H1 (cell line): Measurements from ENCODE around the gene PCNX1. TPM values are rescaled to one million over a fixed set of nuclear protein-coding genes. Genes with fewer than 3 reads are reported as not detected.

Experiments used
- CTCF ChIA-PET: fragments of 300-600 bp; sonication (Branson Sonifier 250); formaldehyde crosslinking; loops from one replicate; lab custom pipeline; 2021; ENCODE audit not compliant: partially characterized antibody; lab: Charles Lee
- POLR2A ChIA-PET: fragments of 300-600 bp; sonication (Branson Sonifier 250); formaldehyde crosslinking; loops from one replicate; lab custom pipeline; 2021; ENCODE audit warnings: inconsistent platforms; ENCODE audit not compliant: partially characterized antibody; lab: Charles Lee
- DNase-seq, 2 experiments: peaks; one replicate each; pipeline versions ENCODE4 v3.0.0 to v3.0.0-alpha.2; 2010 to 2022; ENCODE audit warnings: low spot score in 2 of 2, low read depth in 1 of 2, mixed read lengths in 1 of 2
- FAIRE-seq: peaks from 2 replicates; lab custom pipeline; 2011; peaks lifted over from hg19 to GRCh38; lab: Jason Lieb, UNC
- H2AFZ ChIP-seq: 2 replicates; pipeline ENCODE4 v1.8.1; 2012; ENCODE audit warnings: low read length, inconsistent platforms
- H2AK5ac ChIP-seq: 2 replicates; pipeline ENCODE4 v1.6.1; 2013; ENCODE audit warnings: low read depth, low read length
- H2BK120ac ChIP-seq: replicated peaks from 2 replicates; pipeline ENCODE3; 2013; ENCODE audit warnings: low read depth, low read length, inconsistent platforms
- H2BK12ac ChIP-seq: 2 replicates; pipeline ENCODE4 v1.6.1; 2013; ENCODE audit warnings: low read depth, low read length
- H2BK15ac ChIP-seq: 2 replicates; pipeline ENCODE4 v1.6.1; 2013; ENCODE audit warnings: low read length
- H2BK20ac ChIP-seq: 2 replicates; pipeline ENCODE4 v1.6.1; 2013; ENCODE audit warnings: low read length
- H2BK5ac ChIP-seq: 2 replicates; pipeline ENCODE4 v1.6.1; 2013; ENCODE audit warnings: low read depth, low read length
- H3K14ac ChIP-seq: 2 replicates; pipeline ENCODE4 v1.6.1; 2013; ENCODE audit warnings: inconsistent platforms; ENCODE audit not compliant: insufficient read length
- H3K18ac ChIP-seq: 2 replicates; pipeline ENCODE4 v1.6.1; 2013; ENCODE audit warnings: low read length; ENCODE audit errors: extremely low read depth
- H3K23ac ChIP-seq: 2 replicates; pipeline ENCODE4 v1.6.1; 2013; ENCODE audit warnings: inconsistent platforms; ENCODE audit not compliant: insufficient read length
- H3K23me2 ChIP-seq: 2 replicates; pipeline ENCODE4 v1.6.1; 2013; ENCODE audit warnings: low read depth, low read length
- H3K27ac ChIP-seq: 2 replicates; pipeline ENCODE4 v1.6.1; 2011; ENCODE audit warnings: low read depth, low read length, inconsistent platforms
- H3K27me3 ChIP-seq, 4 experiments: replicated peaks in 1 of 4; 1 replicate in 1 of 4; 2 replicates in 3 of 4; pipeline versions ENCODE4 v1.6.1 to v1.8.1; 2011 to 2013; ENCODE audit warnings: low read length in 3 of 4, mild to moderate bottlenecking in 3 of 4, inconsistent platforms in 2 of 4, mixed read lengths in 2 of 4, moderate library complexity in 1 of 4; ENCODE audit not compliant: control insufficient read depth in 3 of 4, insufficient read depth in 3 of 4; ENCODE audit errors: extremely low read depth in 1 of 4
- H3K36me3 ChIP-seq, 4 experiments: 2 replicates each; pipeline versions ENCODE4 v1.6.1 to v1.8.1; 2011 to 2013; ENCODE audit warnings: mild to moderate bottlenecking in 4 of 4, low read length in 3 of 4, moderate library complexity in 2 of 4, control low read depth in 1 of 4, inconsistent platforms in 1 of 4; ENCODE audit not compliant: insufficient read depth in 4 of 4, control insufficient read depth in 2 of 4
- H3K4ac ChIP-seq: replicated peaks from 2 replicates; pipeline ENCODE3; 2013; ENCODE audit warnings: low read length, low read depth, mixed read lengths, inconsistent platforms; ENCODE audit not compliant: insufficient read length
- H3K4me1 ChIP-seq, 4 experiments: replicated peaks in 1 of 4; 1 replicate in 1 of 4; 2 replicates in 3 of 4; pipeline versions ENCODE4 v1.6.1 to v1.8.1; 2011 to 2013; ENCODE audit warnings: low read length in 3 of 4, inconsistent platforms in 2 of 4, mixed read lengths in 1 of 4; ENCODE audit not compliant: insufficient read depth in 4 of 4, control insufficient read depth in 3 of 4
- H3K4me2 ChIP-seq, 2 experiments: 2 replicates each; pipeline versions ENCODE4 v1.6.1 to v1.8.1; 2011 to 2013; ENCODE audit warnings: low read depth in 2 of 2, low read length in 2 of 2, control low read depth in 1 of 2, inconsistent platforms in 1 of 2, mild to moderate bottlenecking in 1 of 2; ENCODE audit not compliant: insufficient read depth in 1 of 2
- H3K4me3 ChIP-seq, 4 experiments: fragments of 200-600, 300-600 bp in 1 of 4; sonication (generic), shearing (Covaris generic), sonication (Bioruptor Twin) in 1 of 4; 2 replicates each; pipeline versions ENCODE4 v1.5.1 to v1.8.1; 2011 to 2016; ENCODE audit warnings: low read length in 4 of 4, low read depth in 3 of 4, control low read depth in 2 of 4, inconsistent platforms in 2 of 4, mild to moderate bottlenecking in 2 of 4, mixed read lengths in 1 of 4, moderate library complexity in 1 of 4; ENCODE audit not compliant: insufficient read depth in 2 of 4; ENCODE audit errors: extremely low read depth in 1 of 4
- H3K56ac ChIP-seq: replicated peaks from 2 replicates; pipeline ENCODE3; 2013; ENCODE audit warnings: low read depth, mild to moderate bottlenecking, mixed read lengths, low read length, inconsistent platforms; ENCODE audit not compliant: insufficient read length
- H3K79me1 ChIP-seq: 2 replicates; pipeline ENCODE4 v1.6.1; 2013; ENCODE audit warnings: low read depth, low read length, control low read depth
- H3K79me2 ChIP-seq, 2 experiments: 2 replicates each; pipeline versions ENCODE4 v1.6.1 to v1.8.1; 2012 to 2013; ENCODE audit warnings: low read length in 2 of 2, mild to moderate bottlenecking in 2 of 2, inconsistent platforms in 1 of 2; ENCODE audit not compliant: insufficient read depth in 2 of 2, control insufficient read depth in 1 of 2
- H3K9ac ChIP-seq, 4 experiments: replicated peaks in 1 of 4; 1 replicate in 1 of 4; 2 replicates in 3 of 4; pipeline versions ENCODE4 v1.6.1 to v1.8.1; 2011 to 2013; ENCODE audit warnings: low read depth in 3 of 4, low read length in 3 of 4, control low read depth in 2 of 4, mild to moderate bottlenecking in 2 of 4, moderate library complexity in 2 of 4, inconsistent platforms in 1 of 4; ENCODE audit errors: extremely low read depth in 1 of 4
- H3K9me3 ChIP-seq, 2 experiments: 2 replicates each; pipeline versions ENCODE4 v1.6.1 to v1.8.1; 2012 to 2013; ENCODE audit warnings: mild to moderate bottlenecking in 2 of 2, moderate library complexity in 2 of 2, control low read depth in 1 of 2, inconsistent platforms in 1 of 2, low read depth in 1 of 2, low read length in 1 of 2, mixed read lengths in 1 of 2; ENCODE audit not compliant: insufficient read depth in 2 of 2
- H4K20me1 ChIP-seq, 2 experiments: replicated peaks in 1 of 2; 2 replicates each; pipeline versions ENCODE3 to v1.8.1; 2011 to 2013; ENCODE audit warnings: inconsistent platforms in 2 of 2, low read length in 2 of 2, mild to moderate bottlenecking in 1 of 2; ENCODE audit not compliant: insufficient read depth in 2 of 2, control insufficient read depth in 1 of 2
- H4K5ac ChIP-seq: 2 replicates; pipeline ENCODE4 v1.6.1; 2013; ENCODE audit warnings: low read length, low read depth, mixed read lengths, inconsistent platforms; ENCODE audit not compliant: insufficient read length
- H4K8ac ChIP-seq: 2 replicates; pipeline ENCODE4 v1.8.0; 2013; ENCODE audit warnings: mild to moderate bottlenecking, moderate library complexity, low read length, inconsistent platforms; ENCODE audit not compliant: insufficient read depth; ENCODE audit errors: extremely low read depth
- H4K91ac ChIP-seq: replicated peaks from 2 replicates; pipeline ENCODE3; 2013; ENCODE audit warnings: low read length, mixed read lengths, inconsistent platforms; ENCODE audit not compliant: insufficient read length
- CEBPB ChIP-seq: IDR thresholded peaks from 2 replicates; pipeline ENCODE4 v1.6.1; 2012; ENCODE audit warnings: low read depth, low read length
- CTBP2 ChIP-seq: IDR thresholded peaks from 2 replicates; pipeline ENCODE4 v1.7.0; 2011; ENCODE audit warnings: borderline replicate concordance, mild to moderate bottlenecking, moderate library complexity, mixed read lengths, low read length; ENCODE audit not compliant: insufficient read depth, insufficient read length
- FOSL1 ChIP-seq: IDR thresholded peaks from 2 replicates; pipeline ENCODE4 v1.6.1; 2011; ENCODE audit warnings: mild to moderate bottlenecking, low read depth, low read length, moderate library complexity; ENCODE audit not compliant: insufficient read depth
- GTF2F1 ChIP-seq: IDR thresholded peaks from 2 replicates; pipeline ENCODE4 v1.6.1; 2012; ENCODE audit warnings: low read depth, low read length, improper control_type of control experiment, borderline replicate concordance
- JUN ChIP-seq: IDR thresholded peaks from 2 replicates; pipeline ENCODE4 v1.6.1; 2011; ENCODE audit warnings: low read depth, mild to moderate bottlenecking, improper control_type of control experiment, low read length
- JUND ChIP-seq: IDR thresholded peaks from 2 replicates; pipeline ENCODE4 v1.6.1; 2011; ENCODE audit warnings: mild to moderate bottlenecking, improper control_type of control experiment, low read length
- NANOG ChIP-seq: IDR thresholded peaks from 2 replicates; pipeline ENCODE4 v1.6.1; 2011; ENCODE audit warnings: low read length, low read depth, mild to moderate bottlenecking, inconsistent platforms; ENCODE audit not compliant: insufficient read depth, poor library complexity, severe bottlenecking
- SAP30 ChIP-seq: fragments of 300-600 bp; sonication (generic); IDR thresholded peaks from 2 replicates; pipeline ENCODE4 v1.7.1; 2012; ENCODE audit warnings: low read length, moderate library complexity, mild to moderate bottlenecking, inconsistent platforms; ENCODE audit not compliant: insufficient read depth, insufficient replicate concordance
- SP2 ChIP-seq: IDR thresholded peaks from 2 replicates; pipeline ENCODE4 v1.6.1; 2012; ENCODE audit warnings: mild to moderate bottlenecking, low read length, inconsistent platforms
- TAF7 ChIP-seq: optimal IDR thresholded peaks from 2 replicates; pipeline ENCODE3; 2011; ENCODE audit warnings: low read depth, mild to moderate bottlenecking, inconsistent platforms, low read length, moderate library complexity, borderline replicate concordance
- TBP ChIP-seq: IDR thresholded peaks from 2 replicates; pipeline ENCODE4 v1.6.1; 2011; ENCODE audit warnings: low read depth, low read length, improper control_type of control experiment
- USF2 ChIP-seq: IDR thresholded peaks from 2 replicates; pipeline ENCODE4 v1.6.1; 2011; ENCODE audit warnings: low read length, improper control_type of control experiment
- polyA plus RNA-seq, 7 experiments: library from polyadenylated mRNA; depleted of rRNA in 3 of 7; stranded (reverse) in 5 of 7; unstranded in 2 of 7; fragments of >200 nt in 5 of 7; fragments of 200-250 nt in 2 of 7; gene quantifications; 1 replicate in 5 of 7; 2 replicates in 1 of 7; 4 replicates in 1 of 7; pipeline versions ENCODE4 v1.2.1 to v1.2.3, GENCODE V29; 2011 to 2013; ENCODE audit warnings: missing spikeins in 2 of 7, mixed read lengths in 2 of 7
- total RNA-seq: library from RNA; stranded (reverse); fragmentation: NEBNext Ultra II Directional; extraction: Animal tissue kit (Norgen Biotek cat#: 25700); gene quantifications from 2 replicates; pipeline ENCODE4 v1.2.1, GENCODE V29; 2021

PCNX1 gene
- total and polyA plus RNA-seq, 2 of the 8 experiments (the other 6 are each of a cell fraction or from before 2014, with no cell fraction given): 37.7 to 53.2 TPM

GRCh38 chr14:70915415-70915814 is 8.2 kb downstream of the PCNX1 start:
- H3K27me3 ChIP-seq: no peaks in the 10 kb centered on the region
- peaks cover 0 to 2% (median 1%) of the 10 kb centered on the region in 4 experiments; a peak in 5 of 7 replicates for H3K4me1 ChIP-seq
- peaks cover 8% of the 10 kb centered on the region for H3K79me1 ChIP-seq
- no peak overlapping the region for H3K4me3 ChIP-seq
- no peak overlapping the region for H3K4me2 ChIP-seq
- H3K79me2 ChIP-seq: peaks cover 19 to 99% of the 10 kb centered on the region in 2 experiments
- H3K18ac ChIP-seq: no peak overlapping the region
- no peak overlapping the region for H3K23ac ChIP-seq
- H4K20me1 ChIP-seq: peaks cover 6 to 22% of the 10 kb centered on the region in 2 experiments
- no peak overlapping the region for H2BK15ac ChIP-seq
- no peak overlapping the region for H4K5ac ChIP-seq
- H3K4ac ChIP-seq: no peak overlapping the region
- no peak overlapping the region for H2AK5ac ChIP-seq
- no peak overlapping the region for H3K9ac ChIP-seq
- FAIRE-seq (no peak), DNase-seq (no peak)
- no peak overlapping the region for H2AFZ ChIP-seq
- H3K9me3 ChIP-seq: no peaks in the 10 kb centered on the region
- ChIA-PET POLR2A (no interaction called here), CTCF (no interaction called here)
- no peak overlapping the region for H2BK120ac ChIP-seq
- no peak overlapping the region for H2BK12ac ChIP-seq
- no peak overlapping the region for H3K27ac ChIP-seq
- H3K23me2 ChIP-seq: no peaks in the 10 kb centered on the region
- H3K36me3 ChIP-seq: peaks cover 0 to 5% (median 0%) of the 10 kb centered on the region in 4 experiments; a peak in 1 of 8 replicates
- H4K8ac ChIP-seq: no peak overlapping the region
- H2BK20ac ChIP-seq: no peak overlapping the region
- H3K14ac ChIP-seq: no peak overlapping the region
- no peak overlapping the region for H4K91ac ChIP-seq
- no peak overlapping the region for H3K56ac ChIP-seq
- H2BK5ac ChIP-seq: no peak overlapping the region
- no peak for TF ChIP-seq JUND
- TF ChIP-seq USF2: no peak
- TF ChIP-seq TBP: no peak
- no peak for TF ChIP-seq SP2
- TF ChIP-seq GTF2F1: no peak
- TF ChIP-seq NANOG: no peak
- no peak for TF ChIP-seq TAF7
- no peak for TF ChIP-seq CTBP2
- TF ChIP-seq SAP30: no peak
- no peak for TF ChIP-seq CEBPB
- TF ChIP-seq FOSL1: no peak
- TF ChIP-seq JUN: no peak
